GM21360 (cell line): ENCODE data around the gene GASK1B.

ENCODE experiments used
- ATAC-seq: cut with Tn5 transposase; IDR thresholded peaks from one replicate; pipeline ENCODE4 v1.9.1; 2021; ENCODE audit warnings: mild to moderate bottlenecking, moderate library complexity; ENCODE audit not compliant: unreplicated experiment

The GASK1B gene

DNA sequence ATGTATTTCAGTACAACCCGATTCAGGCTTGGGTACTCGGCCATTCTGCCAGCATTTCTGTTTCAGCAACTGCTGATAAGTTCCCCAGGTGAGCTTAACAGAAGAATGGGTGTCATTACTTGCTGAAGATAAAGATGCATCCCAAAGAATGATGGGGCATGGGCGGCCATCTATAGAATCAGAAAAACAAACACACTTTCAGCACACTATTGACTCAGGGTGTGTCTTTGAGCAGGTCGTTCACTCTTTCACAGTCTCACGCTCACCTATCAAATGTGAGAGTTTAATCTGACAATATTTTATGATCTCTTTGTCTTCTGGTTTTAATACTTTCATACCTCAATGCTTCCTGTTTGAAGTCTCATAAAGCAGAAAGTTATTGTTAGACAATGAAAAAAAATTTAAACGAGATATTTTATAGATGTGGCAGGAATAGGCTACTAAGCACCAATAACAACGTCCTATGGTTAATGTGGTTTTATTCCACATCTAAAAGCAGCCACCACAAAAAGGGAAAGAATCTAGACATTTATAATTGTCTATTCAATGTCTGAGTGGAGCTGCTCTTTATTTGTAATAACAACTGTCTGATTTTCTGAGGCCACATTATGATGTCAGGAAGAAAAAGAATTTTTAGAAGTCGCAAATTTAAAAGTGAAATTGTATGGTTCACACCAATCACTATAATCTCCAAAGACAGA, 17.0 kb downstream of the GASK1B start:
- no peak for ATAC-seq

DNA sequence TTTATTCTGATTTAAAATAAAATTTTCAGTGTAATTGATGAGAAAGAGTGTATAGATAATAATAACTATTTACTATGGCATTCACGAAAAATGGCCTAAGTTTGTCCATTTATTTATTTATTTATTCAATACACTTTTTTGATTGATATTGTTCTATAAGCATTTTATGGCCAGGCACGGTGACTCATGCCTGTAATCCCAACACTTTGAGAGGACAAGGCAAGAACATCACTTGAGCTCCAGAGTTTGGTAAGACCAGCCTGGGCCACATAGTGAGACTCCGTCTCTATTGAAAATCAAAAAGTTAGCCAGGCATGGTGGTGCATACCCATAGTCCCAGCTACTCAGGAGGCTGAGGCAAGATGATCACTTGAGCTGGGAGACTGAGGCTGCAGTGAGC, 25.7 kb downstream of the GASK1B start:
- no peak for ATAC-seq

DNA sequence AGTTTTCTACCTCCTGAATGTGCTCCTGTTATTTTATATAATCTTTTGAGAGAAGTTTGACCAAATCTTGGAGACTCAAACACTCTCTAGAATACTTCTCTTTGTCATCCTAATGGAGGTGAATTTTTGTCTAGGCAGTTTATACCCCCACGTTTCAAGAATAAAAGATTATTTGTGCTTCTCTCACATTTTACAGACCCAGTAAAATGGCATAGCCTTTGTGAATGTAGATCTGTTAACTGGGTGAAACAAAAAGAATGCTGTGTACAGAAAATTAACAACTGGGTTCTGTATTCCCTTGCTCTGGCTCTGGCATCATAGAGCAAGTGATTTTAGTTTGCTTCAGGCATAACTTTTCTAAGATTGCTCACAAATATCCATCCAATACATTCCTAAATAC, 26.1 kb downstream of the GASK1B start:
- no peak for ATAC-seq

DNA sequence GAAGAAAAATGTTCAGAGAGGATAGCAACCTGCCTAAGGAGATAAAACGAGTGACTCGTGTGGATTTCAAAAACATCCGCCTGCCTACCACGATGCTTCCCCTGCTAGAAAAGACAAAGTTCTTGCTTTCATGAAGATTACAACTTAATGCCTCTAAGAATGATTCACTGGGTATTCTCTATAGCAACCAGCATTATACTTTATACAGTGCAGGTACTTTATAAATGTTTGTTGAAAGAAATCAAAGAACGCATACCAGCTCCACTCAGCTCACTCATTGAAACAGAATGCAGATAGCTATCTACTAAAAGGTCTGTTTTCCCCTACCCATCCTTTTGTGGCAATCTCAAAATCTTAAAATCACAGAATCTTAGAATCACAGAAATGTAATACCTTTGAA, 33.7 kb downstream of the GASK1B start:
- ATAC-seq: no peak

DNA sequence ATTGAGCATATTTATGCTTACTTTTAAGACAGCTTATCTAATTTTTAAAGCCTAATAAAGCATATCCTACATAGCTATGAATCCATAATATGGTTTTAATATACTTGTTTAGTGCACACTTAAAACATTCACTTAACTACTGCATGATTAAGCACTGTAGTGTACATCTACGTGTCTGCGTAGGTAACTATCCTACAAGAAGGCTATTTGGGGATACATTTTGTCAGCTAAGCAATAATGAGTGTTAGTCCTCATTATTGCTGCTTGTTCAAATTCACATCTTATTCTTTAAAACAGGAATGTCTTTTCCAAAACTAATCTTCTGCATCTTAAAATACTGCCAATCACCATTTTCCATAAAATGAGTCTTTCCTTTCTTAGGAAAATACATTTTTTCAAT, 38.6 kb downstream of the GASK1B start:
- ATAC-seq: no peak

DNA sequence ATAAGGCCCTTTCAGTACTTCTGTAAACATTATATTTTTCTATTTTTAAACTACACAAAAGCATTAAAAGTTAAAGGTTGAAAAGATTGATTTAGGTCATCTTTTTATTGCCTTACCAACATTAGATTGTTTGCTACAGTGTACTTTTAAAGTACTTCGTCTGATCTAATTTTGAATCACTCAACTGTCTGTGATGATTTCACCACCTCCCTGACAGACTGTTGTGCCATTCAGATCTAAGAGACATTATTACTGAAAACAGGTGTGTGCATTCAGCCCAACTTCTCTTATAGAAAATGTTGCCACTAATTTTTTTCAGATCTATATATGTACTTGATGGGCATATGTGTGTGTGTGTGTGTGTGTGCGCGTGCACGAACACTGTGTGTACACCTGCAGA, 39.3 kb downstream of the GASK1B start:
- no peak for ATAC-seq

DNA sequence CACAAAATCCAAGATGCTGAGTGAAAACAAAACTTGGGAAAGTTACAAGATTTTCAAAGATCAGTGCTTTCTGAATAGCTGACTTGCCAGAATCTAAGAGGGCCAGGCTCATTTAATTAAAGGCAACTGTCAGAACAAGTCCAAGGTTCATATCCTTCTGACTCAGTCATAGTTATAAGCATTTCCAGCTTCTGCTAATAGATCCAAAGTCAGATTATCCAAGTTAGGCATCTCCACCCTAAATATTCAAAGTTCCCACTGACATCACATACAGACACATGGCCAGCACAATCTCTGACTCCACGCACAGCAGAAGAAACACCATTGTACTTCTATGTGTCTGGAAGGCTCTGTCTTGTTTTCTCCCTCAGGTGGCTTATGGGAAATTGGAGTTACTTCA, 41.8 kb downstream of the GASK1B start:
- ATAC-seq: no peak

DNA sequence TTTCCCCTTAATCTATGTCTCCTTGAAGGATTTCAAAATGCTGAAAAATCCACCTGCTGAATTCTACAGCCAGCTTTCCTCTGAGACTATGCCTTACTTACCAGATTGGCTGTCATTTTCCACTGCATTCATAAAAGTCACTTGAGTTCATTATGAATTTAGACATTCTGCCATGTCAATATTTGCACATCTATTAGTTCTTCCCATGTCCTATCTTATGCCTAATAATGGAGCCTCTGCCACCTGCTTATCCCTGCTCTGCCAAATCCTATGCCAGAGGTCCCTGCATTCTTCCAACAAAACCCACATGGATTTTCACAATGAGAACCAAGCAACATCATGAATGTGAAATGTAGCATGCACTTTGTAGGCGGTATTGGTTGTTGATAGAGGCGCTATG, 42.6 kb downstream of the GASK1B start:
- no peak for ATAC-seq

DNA sequence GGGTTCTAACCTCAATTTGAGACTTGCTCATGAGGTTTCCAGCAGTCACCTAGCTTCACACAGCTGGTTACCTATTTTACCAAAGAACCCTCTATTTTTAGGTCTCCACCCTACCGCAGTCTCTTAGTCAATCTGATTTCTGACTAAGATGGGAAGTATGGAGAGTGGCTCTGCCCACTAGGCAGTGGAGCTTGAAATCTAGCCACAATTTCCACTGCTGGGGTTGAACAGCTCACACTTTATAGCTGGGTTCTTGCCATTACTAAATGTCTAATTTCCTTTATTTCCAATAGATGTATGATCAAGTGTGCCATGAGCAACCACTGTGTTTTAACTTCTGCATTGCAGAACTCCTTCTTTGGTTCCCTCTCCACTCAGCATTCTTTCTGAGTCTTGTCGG, 43.1 kb downstream of the GASK1B start:
- ATAC-seq: peak; percentile 96

DNA sequence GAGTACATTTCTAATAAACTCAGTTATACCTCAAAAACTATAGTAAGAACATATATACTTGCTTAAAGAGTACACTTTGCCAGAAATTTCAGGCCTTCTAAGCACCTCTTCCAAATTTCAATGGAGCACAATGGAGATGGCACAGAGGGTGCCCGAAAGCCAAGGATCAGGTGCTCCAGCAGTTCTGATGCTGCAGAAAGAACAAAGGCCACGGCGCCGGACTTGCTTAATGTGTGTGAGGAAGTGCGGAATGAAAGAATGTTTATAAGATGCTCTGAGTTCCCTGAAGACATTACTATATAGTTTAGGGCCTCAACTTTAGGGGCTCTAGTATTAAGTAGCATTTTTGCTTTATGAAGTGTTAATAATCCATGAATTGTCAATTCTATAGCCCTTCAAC, 44.3 kb downstream of the GASK1B start:
- ATAC-seq: no peak

DNA sequence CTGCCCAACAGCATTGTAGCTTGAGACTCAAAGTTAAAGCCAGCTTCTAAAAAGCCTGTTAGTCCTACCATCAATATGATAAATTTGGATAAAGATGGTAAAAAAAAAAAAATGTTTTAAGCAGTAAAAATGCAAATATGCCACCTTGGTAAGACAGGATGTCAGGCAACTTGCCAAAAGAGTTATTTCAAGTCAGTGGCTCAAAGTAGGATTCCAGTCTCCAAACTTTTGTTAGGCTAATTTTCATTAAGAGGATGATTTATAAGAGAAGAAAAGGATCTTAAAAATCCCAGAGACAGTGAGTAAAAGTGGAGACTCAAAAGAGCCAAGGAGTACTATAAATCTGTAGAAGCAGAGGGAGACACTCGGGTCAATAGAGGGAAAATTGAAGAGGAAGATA, 47.5 kb downstream of the GASK1B start:
- no peak for ATAC-seq
